ENCODE measurements around the gene KANK2.
"Not testable (repeated sequence)": the region's sequence is repeated elsewhere in the genome, so short reads cannot be mapped to it uniquely, and the experiment has no call there.

Gene KANK2

DNA sequence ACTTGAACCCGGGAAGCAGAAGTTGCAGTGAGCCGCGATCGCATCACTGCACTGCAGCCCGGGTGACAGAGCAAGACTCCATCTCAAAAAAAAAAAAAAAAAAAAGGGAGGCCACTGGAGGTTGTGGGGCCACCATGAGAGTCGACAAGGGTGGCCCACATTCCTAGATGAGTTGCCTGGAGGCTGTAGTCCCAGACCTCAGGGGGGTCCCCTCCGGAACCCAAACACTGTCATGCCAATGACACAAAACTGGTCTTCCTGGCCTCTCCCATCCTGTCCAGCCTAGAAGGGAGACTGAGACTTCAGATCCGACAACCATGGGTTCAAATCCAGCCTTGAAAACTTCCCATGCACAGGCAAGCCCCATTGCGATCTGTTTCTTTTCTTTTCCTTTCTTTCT, 56.4 kb downstream of the KANK2 start:
- Histone ChIP-seq H3K4me3 (replicated peaks; ENCODE audit: insufficient read depth, low read length) (no peak overlapping the region), H3K27ac (replicated peaks) (no peak overlapping the region), H3K27me3 (ENCODE audit: insufficient read depth, poor library complexity, severe bottlenecking) (no peaks in the 10 kb centered on the region)
- TF ChIP-seq CTCF (IDR thresholded peaks at IDR 0.05; ENCODE audit: insufficient read depth, low read length) (no peak), GABPA (IDR thresholded peaks at IDR 0.05; ENCODE audit: low read depth) (no peak), POLR2AphosphoS5 (IDR thresholded peaks at IDR 0.05; ENCODE audit: low read depth) (no peak), SPI1 (IDR thresholded peaks at IDR 0.05; ENCODE audit: borderline replicate concordance, low read depth) (no peak)
- TF ChIP-seq, protein P1, sequence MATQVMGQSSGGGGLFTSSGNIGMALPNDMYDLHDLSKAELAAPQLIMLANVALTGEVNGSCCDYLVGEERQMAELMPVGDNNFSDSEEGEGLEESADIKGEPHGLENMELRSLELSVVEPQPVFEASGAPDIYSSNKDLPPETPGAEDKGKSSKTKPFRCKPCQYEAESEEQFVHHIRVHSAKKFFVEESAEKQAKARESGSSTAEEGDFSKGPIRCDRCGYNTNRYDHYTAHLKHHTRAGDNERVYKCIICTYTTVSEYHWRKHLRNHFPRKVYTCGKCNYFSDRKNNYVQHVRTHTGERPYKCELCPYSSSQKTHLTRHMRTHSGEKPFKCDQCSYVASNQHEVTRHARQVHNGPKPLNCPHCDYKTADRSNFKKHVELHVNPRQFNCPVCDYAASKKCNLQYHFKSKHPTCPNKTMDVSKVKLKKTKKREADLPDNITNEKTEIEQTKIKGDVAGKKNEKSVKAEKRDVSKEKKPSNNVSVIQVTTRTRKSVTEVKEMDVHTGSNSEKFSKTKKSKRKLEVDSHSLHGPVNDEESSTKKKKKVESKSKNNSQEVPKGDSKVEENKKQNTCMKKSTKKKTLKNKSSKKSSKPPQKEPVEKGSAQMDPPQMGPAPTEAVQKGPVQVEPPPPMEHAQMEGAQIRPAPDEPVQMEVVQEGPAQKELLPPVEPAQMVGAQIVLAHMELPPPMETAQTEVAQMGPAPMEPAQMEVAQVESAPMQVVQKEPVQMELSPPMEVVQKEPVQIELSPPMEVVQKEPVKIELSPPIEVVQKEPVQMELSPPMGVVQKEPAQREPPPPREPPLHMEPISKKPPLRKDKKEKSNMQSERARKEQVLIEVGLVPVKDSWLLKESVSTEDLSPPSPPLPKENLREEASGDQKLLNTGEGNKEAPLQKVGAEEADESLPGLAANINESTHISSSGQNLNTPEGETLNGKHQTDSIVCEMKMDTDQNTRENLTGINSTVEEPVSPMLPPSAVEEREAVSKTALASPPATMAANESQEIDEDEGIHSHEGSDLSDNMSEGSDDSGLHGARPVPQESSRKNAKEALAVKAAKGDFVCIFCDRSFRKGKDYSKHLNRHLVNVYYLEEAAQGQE (IDR thresholded peaks at IDR 0.05; ENCODE audit: insufficient replicate concordance, low read depth) = no peak
- no peak for DNase-seq (ENCODE audit: low read depth in 1 of 2, low spot score in 1 of 2)

DNA sequence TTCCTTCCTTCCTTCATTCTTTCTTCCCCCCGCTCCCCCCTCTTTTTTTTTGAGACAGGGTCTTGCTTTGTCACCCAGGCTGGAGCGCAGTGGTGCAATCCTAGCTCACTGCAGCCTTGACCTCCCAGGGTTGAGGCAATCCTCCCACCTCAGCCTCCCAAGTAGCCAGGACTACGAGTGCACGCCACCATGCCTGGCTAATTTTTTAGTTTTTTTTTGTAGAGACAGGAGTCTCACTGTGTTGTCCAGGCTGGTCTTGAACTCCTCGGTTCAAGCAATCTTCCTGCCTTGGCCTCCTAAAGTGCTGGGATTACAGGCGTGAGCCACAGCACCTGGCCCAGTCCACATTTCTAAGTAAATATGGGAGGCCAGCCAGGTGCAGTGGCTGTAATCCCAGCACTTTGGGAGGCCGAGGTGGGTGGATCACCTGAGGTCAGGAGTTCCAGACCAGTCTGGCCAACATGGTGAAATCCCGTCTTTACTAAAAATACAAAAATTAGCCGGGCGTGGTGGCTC, 57.3 kb downstream of the KANK2 start:
- H3K27ac ChIP-seq (replicated peaks); DNase-seq (ENCODE audit: low read depth in 1 of 2, low spot score in 1 of 2); H3K27me3 ChIP-seq (ENCODE audit: insufficient read depth, poor library complexity, severe bottlenecking); H3K4me3 ChIP-seq (replicated peaks; ENCODE audit: insufficient read depth, low read length): not testable (repeated sequence)

DNA sequence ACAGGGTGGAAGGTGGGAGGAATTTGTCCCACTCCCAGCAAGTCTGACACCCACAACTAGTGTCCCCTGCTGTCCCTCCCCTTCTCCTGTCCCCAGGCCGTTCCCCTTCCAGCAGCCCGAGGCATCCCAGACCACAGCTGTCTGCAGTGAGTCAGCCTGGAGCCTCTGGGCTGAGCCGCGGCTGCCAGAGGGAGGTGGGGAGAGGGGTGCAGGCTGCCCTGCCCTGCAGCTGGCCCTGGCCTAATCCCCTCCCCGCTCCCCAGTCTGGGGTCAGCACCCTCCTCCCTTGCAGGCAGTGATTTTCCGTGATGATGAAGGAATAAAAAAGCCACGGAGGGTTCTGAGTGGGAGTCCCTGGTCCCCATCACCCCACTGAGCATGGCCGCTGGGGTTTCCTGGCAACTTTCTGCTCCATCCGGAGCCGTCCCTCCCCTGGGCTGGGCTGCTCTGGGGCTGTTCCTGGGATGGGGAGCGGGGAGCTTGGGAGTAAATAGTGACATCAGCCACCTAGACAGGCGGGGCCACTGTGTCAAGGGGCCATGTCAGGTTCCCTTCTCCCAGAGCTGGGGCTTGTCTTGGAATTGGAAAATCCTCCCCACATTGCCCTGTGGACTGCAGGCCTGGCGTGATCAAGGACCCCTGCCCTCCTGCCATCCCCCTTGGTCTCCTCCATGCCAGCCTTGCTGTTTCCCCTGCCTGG, 58.6 kb downstream of the KANK2 start:
- no peak overlapping the region for H3K27ac ChIP-seq (replicated peaks)
- peak in 1 of 2 experiments; percentile 37 for DNase-seq (ENCODE audit: low read depth in 1 of 2, low spot score in 1 of 2)

More for the DNA sequence above, 58.6 kb downstream of the KANK2 start:
- Histone ChIP-seq H3K4me3 (replicated peaks; ENCODE audit: insufficient read depth, low read length) (no peak overlapping the region), H3K27me3 (ENCODE audit: insufficient read depth, poor library complexity, severe bottlenecking) (no peaks in the 10 kb centered on the region)
- no peak for TF ChIP-seq POLR2AphosphoS5 (IDR thresholded peaks at IDR 0.05; ENCODE audit: low read depth)
- no peak for TF ChIP-seq GABPA (IDR thresholded peaks at IDR 0.05; ENCODE audit: low read depth)
- no peak for TF ChIP-seq SPI1 (IDR thresholded peaks at IDR 0.05; ENCODE audit: borderline replicate concordance, low read depth)
- TF ChIP-seq CTCF (IDR thresholded peaks at IDR 0.05; ENCODE audit: insufficient read depth, low read length) = no peak
- TF ChIP-seq, protein P1 (IDR thresholded peaks at IDR 0.05; ENCODE audit: insufficient replicate concordance, low read depth) = no peak
